Measurements from ENCODE around the gene PTGER2.

Gene PTGER2

GRCh38 chr14:52328276-52328675 is 14.2 kb downstream of the PTGER2 start:
- no peak for TF ChIP-seq CREB1 (IDR thresholded peaks at IDR 0.05; ENCODE audit: low read depth)
- TF ChIP-seq TAF1 (IDR thresholded peaks at IDR 0.05; ENCODE audit: low read depth), result no peak
- TF ChIP-seq YY1 (IDR thresholded peaks at IDR 0.05; ENCODE audit: low read depth), result no peak
- TF ChIP-seq TEAD4 (IDR thresholded peaks at IDR 0.05), result no peak
- no peak for TF ChIP-seq EP300 (IDR thresholded peaks at IDR 0.05; ENCODE audit: borderline replicate concordance)

DNA sequence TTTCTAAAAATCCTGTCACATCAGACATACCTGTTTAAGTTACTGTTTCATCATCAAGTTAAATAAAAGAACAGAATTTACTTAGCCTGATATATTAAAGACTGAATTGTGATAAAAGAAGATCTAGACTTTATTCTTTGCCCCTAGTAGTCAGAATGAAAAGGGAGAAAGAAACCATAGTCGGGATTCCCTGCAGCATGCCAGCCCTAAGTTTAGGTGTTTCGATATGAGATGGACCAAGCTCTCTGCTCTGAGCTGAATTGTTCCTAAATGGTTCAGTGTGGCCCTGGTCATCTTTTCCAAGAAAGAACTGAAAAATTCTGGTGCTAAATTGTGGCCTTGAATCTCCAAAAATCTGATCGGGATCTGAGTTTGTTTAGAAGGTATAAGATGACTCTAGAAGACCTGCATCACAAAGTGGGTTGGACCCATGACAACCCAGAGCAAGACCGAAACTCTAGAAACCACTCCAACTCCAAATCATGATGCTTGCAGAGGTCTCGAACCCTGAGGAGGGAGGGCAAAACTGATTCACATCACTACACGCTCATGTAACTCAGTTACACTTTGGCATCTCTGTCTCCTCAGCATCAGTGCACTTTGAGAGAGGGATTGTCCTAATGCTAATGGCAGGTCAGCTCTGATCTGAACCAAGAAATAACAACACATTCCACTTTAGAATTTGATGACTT is 15.7 kb downstream of the PTGER2 start:
- TF ChIP-seq CEBPB (IDR thresholded peaks at IDR 0.05) (no peak), CREB1 (IDR thresholded peaks at IDR 0.05; ENCODE audit: low read depth) (no peak), TCF12 (IDR thresholded peaks at IDR 0.05; ENCODE audit: low read depth) (no peak), EGR1 (IDR thresholded peaks at IDR 0.05) (no peak), ZBTB7A (IDR thresholded peaks at IDR 0.05; ENCODE audit: low read depth) (no peak), FOXM1 (IDR thresholded peaks at IDR 0.05; ENCODE audit: borderline replicate concordance, low read depth) (no peak), REST (IDR thresholded peaks at IDR 0.05; ENCODE audit: low read depth) (no peak), TAF1 (IDR thresholded peaks at IDR 0.05; ENCODE audit: low read depth) (no peak), EP300 (IDR thresholded peaks at IDR 0.05; ENCODE audit: borderline replicate concordance) (no peak), YY1 (IDR thresholded peaks at IDR 0.05; ENCODE audit: low read depth) (no peak), TEAD4 (IDR thresholded peaks at IDR 0.05) (no peak), NFIC (IDR thresholded peaks at IDR 0.05) (no peak), RAD21 (IDR thresholded peaks at IDR 0.05; ENCODE audit: low read depth) (no peak)
- TF ChIP-seq, protein P1, sequence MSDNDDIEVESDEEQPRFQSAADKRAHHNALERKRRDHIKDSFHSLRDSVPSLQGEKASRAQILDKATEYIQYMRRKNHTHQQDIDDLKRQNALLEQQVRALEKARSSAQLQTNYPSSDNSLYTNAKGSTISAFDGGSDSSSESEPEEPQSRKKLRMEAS (IDR thresholded peaks at IDR 0.05), result no peak
- TF ChIP-seq, protein P2, sequence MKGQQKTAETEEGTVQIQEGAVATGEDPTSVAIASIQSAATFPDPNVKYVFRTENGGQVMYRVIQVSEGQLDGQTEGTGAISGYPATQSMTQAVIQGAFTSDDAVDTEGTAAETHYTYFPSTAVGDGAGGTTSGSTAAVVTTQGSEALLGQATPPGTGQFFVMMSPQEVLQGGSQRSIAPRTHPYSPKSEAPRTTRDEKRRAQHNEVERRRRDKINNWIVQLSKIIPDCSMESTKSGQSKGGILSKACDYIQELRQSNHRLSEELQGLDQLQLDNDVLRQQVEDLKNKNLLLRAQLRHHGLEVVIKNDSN (IDR thresholded peaks at IDR 0.05), result no peak

DNA sequence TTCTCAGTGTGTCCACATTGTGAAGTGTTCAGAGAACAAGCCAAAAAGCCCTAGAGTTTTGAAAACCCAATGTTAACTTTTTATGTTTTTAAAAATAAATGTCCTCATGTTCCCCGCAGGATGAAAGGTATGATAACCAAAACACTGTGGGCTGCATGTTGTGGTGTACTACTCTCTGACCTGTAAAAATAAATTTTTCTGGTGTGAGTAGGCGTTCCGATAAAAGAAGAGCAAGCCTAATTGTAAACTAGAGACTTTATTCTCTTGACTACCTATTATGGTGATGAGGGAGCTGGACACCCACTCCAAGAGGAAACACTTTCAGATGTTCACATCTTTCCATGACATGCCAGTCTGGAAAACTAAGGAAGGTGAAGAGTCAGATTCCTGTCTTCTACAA is 18.2 kb downstream of the PTGER2 start:
- TF ChIP-seq REST (IDR thresholded peaks at IDR 0.05; ENCODE audit: low read depth) (no peak), EP300 (IDR thresholded peaks at IDR 0.05; ENCODE audit: borderline replicate concordance) (no peak), TCF12 (IDR thresholded peaks at IDR 0.05; ENCODE audit: low read depth) (no peak), CREB1 (IDR thresholded peaks at IDR 0.05; ENCODE audit: low read depth) (no peak), FOXM1 (IDR thresholded peaks at IDR 0.05; ENCODE audit: borderline replicate concordance, low read depth) (no peak)

DNA sequence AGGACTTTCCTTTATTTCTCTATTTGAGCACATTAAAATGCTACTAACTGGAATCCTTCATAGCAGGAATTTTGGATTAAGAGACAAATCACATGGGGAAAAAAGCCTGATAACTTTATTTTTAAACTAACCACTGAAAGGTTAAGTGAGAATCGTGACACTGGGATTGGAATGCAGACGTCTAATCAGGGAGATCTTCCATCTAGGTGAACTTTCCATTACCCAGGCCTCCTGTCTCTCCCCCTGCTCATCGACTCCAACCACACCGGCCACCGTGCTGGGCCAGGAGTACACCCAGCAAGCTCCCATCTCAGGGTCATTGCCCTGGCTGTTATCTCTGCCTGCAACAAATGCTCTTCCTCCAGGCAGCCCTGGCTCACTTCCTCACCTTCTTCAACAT is 19.0 kb downstream of the PTGER2 start:
- TF ChIP-seq CREB1 (IDR thresholded peaks at IDR 0.05; ENCODE audit: low read depth) (no peak), TAF1 (IDR thresholded peaks at IDR 0.05; ENCODE audit: low read depth) (no peak), EP300 (IDR thresholded peaks at IDR 0.05; ENCODE audit: borderline replicate concordance) (no peak), YY1 (IDR thresholded peaks at IDR 0.05; ENCODE audit: low read depth) (no peak), CEBPB (IDR thresholded peaks at IDR 0.05) (no peak), TCF12 (IDR thresholded peaks at IDR 0.05; ENCODE audit: low read depth) (no peak), NFIC (IDR thresholded peaks at IDR 0.05) (no peak)

DNA sequence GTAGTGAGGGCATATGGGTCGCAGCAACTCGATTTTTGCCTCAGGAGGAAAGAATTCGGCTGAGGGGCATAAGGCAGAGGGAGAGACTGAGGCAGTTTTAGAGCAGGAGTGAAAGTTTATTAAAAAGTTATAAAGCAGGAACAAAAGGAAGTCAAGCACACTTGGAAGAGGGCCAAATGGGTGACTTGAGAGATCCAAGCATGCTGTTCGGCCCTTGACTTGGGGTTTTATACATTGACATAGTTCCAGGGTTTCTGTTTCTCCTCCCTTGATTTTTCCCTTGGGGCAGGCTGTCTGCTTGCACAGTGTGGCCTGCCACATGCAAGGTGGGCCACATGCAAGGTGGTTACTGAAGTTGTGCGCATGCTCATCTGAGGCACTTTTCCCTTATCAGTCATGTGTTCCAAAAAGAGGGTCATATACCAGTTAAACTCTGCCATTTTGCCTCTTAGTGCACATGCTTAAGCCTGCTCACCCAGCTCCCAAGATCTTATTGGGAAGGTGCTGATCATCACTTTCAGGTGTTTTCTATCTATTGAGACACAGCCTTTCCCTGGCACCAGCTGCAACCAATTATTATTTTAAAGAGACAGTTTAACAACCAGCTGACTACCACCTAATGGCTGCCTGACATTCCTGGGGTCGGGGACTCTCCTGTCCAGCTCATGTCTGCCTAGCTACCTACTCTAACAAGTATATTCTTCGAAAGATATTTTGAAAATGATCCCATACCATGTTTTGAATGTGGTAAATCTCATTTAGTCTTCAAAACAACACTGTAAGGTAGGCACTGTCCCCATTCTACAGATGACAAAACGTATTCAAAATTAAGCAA is 19.9 kb downstream of the PTGER2 start:
- no peak for TF ChIP-seq TCF12 (IDR thresholded peaks at IDR 0.05; ENCODE audit: low read depth)
- TF ChIP-seq, protein P1 (IDR thresholded peaks at IDR 0.05), result no peak

DNA sequence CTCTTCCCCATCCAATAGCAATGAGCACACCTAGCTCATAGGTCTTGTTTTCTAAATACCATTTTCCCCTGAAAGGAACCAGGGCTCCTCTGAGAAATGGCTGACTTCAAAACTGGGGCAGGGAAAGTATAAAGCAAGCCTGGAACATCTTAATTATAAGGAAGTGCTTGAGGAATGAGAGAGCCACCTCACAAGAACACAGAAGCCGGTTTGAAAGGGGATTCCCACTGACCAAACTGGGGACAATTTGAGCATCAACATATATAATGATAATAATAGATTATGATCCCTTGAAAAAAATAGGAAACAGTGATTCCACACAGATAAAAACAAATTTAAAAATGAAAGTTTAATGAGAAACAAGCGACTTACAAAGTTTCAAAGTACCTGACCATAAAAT is 22.1 kb downstream of the PTGER2 start:
- TF ChIP-seq TAF1 (IDR thresholded peaks at IDR 0.05; ENCODE audit: low read depth) (no peak), REST (IDR thresholded peaks at IDR 0.05; ENCODE audit: low read depth) (no peak), FOXM1 (IDR thresholded peaks at IDR 0.05; ENCODE audit: borderline replicate concordance, low read depth) (no peak), EGR1 (IDR thresholded peaks at IDR 0.05) (no peak), CEBPB (IDR thresholded peaks at IDR 0.05) (no peak), EP300 (IDR thresholded peaks at IDR 0.05; ENCODE audit: borderline replicate concordance) (no peak), TCF12 (IDR thresholded peaks at IDR 0.05; ENCODE audit: low read depth) (no peak), NFIC (IDR thresholded peaks at IDR 0.05) (no peak), RAD21 (IDR thresholded peaks at IDR 0.05; ENCODE audit: low read depth) (no peak)
- TF ChIP-seq, protein P1 (IDR thresholded peaks at IDR 0.05), result no peak
- TF ChIP-seq, protein P2 (IDR thresholded peaks at IDR 0.05), result no peak

All from Ishikawa (cell line).